GM19372 (cell line): ENCODE results near the gene NKX1-2.
"Not testable (repeated sequence)": the region's sequence is repeated elsewhere in the genome, so short reads cannot be mapped to it uniquely, and the experiment has no call there.

Experiments
- ATAC-seq: cut with Tn5 transposase; IDR thresholded peaks from one replicate; pipeline ENCODE4 v1.9.1; 2021; ENCODE audit warnings: mild to moderate bottlenecking, low read depth, moderate library complexity; ENCODE audit not compliant: unreplicated experiment

The NKX1-2 gene

DNA sequence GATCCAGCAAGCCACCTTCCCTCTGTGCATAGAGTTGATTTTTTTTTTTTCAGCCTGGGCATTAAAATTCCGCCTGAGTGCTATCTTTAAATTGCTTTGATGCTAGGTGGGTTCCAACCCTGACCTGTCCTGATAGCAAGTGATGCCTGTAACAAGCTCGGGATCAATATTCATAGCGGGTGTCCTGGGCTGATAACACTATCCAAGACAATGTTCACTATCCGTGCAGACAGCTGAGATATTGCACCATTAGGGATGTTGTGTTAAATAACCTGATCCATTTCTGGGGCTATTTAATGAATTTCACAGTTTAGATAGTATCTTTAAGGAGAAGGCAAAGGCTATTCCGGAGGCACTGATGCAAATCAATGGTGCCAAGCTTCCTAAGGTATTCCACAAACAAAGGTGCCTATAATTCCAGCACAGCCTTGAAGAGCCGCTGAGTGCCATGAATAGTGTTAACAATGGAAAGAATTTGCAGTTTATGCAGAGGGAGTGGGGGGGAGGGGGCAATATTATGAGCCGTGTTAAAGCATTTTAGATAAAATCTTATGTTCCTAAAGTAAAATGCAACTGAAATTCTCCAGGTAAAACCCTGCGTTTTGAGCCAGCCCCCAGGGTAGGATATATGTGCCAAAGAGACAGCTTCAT is 4.2 kb upstream of the NKX1-2 start:
- no peak for ATAC-seq

DNA sequence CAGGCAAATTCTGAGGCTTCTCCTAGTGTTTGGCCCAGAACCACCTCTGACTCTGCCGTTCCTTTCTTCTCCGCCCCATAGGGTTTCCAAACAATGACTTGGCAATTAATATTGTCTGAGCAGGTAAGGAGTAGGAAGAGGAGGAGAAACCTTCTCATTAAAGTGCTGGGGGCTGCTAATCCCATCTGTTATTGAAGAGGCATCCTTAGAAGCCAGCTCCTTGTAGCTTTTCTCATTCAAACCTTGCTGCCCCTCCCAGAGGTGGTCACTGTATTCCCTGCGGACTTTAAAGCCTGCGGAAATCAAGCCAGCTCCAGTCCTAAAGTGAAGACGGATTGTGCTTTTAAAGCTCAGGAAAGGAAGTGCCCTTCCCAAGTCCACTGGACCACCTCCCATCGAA is 1.4 kb upstream of the NKX1-2 start:
- no peak for ATAC-seq

DNA sequence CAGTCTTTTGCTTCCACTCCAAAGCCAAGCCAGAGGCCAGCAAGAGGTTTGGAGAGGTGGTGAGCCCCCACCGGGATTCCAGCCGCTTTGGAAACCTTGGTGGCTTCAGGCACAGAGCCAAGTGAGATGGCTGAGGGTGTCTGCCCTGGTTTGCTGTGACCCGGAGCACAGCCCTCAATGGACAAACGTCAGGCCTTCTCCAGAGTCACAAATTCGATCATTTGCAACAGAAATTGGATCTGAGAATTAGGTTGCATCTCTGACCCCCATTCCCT is 885 bp upstream of the NKX1-2 start:
- ATAC-seq, result no peak

GRCh38 chr10:124449170-124450011 is 444 bp downstream of the NKX1-2 start:
- no peak for ATAC-seq

- ATAC-seq, result no peak
These were observed 1.1 kb downstream of the NKX1-2 start for GRCh38 chr10:124448696-124449169.

- ATAC-seq, result no peak
These were observed 1.9 kb downstream of the NKX1-2 start for GRCh38 chr10:124447751-124448466.

- ATAC-seq, result no peak
These were observed 2.7 kb downstream of the NKX1-2 start for GRCh38 chr10:124446830-124447750.

DNA sequence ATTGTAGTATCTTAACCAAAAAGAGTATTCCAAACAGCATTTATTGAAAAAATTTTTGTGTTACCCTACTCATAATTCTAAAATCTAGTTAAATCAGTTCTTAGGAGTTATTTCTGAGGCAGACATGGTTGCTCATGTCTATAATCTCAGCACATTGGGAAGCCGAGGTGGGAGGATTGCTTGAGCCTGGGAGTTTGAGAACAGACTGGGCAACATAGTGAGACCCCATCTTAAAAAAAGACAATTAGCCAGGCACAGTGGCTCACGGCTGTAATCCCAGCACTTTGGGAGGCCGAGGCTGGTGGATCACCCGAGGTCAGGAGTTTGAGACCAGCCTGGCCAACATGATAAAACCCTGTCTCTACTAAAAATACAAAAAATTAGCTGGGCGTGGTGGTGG is 8.1 kb downstream of the NKX1-2 start:
- not testable (repeated sequence) for ATAC-seq

- peak; percentile 66 for ATAC-seq
These were observed 13.6 kb downstream of the NKX1-2 start for GRCh38 chr10:124436191-124436638.

DNA sequence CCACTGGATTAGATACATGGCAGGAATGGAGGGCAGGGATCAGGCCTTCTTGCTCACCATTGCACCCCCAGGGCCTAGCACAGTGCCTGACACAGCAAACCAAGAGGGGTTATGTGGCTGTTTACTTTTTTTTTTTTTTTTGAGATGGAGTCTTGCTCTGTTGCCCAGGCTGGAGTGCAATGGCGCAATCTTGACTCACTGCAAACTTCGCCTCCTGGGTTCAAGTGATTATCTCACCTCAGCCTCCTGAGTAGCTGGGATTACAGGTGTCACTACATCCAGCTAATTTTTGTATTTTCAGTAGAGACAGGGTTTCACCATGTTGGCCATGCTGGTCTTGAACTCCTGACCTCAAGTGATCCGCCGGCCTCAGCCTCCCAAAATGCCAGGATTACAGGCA is 14.2 kb downstream of the NKX1-2 start:
- ATAC-seq, result not testable (repeated sequence)

- ATAC-seq, result no peak
These were observed 16.4 kb downstream of the NKX1-2 start for GRCh38 chr10:124433461-124433860.

DNA sequence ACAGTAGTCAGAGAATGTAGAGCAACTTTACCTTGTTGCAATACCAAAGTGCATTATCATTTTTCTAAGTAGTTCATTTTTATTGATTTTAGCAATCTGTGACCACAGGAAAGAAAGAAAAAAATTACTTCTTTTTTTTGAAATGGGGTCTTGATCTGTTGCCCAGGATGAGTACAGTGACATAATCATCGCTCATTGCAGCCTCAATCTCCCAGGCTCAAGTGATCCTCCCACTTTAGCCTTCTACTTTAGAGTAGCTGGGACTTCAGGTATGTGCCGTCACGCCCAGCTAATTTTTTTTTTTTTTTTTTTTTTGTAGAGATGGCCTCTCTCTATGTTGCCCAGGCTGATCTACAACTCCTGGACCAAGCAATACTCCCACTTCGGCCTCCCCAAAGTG is 19.8 kb downstream of the NKX1-2 start:
- no peak for ATAC-seq

DNA sequence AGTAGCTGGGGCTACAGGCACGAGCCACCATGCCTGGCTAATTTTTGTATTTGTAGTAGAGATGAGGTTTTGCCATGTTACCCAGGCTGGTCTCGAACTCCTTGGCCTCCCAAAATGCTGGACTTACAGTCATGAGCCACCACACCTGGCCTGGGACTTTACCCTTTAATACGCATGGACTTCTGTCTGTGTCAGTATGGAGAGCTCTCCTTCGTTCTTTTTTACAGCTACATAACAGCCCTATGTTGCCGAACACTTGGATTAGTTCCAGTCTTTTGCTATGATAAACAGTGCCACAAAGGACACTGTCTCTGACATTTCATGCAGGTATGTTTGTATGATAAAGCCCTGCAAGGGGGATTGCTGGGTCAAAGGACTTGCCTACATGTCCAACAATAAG is 20.3 kb downstream of the NKX1-2 start:
- no peak for ATAC-seq

DNA sequence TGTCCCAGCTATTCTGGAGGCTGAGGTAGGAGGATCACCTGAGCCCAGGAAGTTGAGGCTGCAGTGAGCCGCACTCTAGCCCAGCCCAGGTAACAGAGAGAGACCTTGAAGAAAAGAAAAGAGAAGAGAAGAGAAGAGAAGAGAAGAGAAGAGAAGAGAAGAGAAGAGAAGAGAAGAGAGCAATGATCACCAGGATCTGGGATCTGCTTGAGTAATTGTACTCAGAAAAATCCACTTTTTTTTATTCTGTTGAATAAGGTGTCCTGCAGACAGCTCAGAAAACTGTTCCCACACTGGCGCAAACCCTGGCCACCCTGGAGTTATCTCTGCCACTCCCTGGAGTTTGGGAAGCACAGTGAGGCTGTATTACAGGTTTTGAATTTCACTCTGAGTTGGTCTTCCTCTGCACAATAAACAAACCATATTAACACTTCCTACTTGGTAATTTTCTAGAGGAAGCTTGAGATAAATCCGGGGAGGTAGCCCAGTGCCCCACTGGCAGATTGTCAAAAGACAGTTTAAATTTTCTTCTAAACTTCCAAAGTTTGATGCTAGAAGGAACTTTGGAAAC is 21.5 kb downstream of the NKX1-2 start:
- ATAC-seq, result no peak

DNA sequence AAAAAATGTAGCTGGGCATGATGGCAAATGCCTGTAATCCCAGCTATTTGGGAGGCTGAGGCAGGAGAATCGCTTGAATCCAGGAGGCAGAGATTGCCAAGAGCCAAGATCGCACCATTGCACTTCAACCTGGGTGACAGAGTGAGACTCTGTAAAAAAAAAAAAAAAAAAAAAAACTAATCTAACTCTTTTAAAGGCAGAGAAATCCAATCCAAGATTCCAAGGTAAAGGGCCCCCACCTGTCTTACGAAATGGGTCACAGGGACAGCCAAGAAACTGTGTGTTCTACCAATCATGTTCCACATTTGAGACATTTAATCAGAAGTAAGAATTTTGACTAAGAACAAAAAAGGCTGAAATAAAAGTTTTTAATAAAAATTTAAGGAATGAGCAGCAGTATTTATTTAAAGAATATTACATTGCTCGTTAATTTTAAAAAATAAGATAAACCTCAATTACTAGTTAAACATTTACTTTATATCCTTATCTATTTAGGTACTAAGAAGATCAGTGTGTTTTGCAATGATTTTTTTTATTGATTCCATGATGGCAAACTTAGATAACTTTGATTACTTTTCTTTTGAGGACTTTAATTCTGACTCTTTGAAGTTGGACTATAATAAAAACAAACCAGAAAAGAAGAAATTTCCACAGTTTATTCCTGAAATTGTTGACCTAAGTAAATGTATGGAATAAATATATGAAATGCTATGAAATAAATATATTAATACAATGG is 24.4 kb downstream of the NKX1-2 start:
- ATAC-seq, result no peak

DNA sequence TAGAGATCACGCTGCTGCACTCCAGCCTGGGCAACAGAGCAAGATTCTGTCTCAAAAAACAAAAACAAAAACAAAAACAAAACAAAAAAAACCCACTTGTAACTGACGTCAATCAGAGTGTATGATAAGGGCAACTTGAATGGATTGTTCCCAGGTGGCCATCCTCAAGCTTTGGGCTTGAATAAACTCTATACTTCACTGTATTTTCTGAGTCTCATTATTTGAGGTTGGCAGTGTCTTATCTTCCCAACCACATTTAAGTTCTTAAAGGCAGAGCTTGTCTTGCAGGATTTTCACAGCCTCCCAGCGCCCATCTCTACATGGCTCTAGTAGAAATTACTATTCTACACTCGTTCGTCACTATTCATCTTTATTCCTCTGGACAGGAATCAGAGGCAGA is 26.0 kb downstream of the NKX1-2 start:
- no peak for ATAC-seq

GRCh38 chr10:124422742-124423141 is 27.1 kb downstream of the NKX1-2 start:
- ATAC-seq, result no peak

DNA sequence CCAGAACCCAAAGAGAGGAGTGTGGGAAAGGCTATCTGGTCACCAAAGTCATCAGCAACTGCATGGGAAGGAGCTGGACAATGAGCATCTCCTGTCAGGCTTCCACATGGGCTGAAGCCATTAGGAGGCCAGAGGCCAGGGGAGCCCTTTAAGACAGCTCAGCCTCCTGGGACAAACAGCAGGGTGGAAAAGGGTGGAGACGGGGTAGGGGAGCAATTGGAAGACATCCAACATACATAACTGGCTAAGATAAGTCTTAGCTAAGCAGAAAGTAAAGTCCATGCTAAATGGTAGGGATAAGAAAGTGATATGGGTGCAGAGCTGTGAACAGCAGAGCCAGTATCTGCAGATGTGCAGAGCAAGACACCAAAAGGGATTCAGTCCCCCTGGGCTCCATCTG is 29.6 kb downstream of the NKX1-2 start:
- no peak for ATAC-seq

- ATAC-seq, result no peak
These were observed 30.2 kb downstream of the NKX1-2 start for GRCh38 chr10:124419635-124420034.
